ENCODE measurements around the gene NCAPD3. TPM values are rescaled to one million over a fixed set of nuclear protein-coding genes. Genes with fewer than 3 reads are reported as not detected.

The NCAPD3 gene
- total and polyA plus RNA-seq, 2 donors from 2014 or later = 3.7 to 21.3 TPM

DNA sequence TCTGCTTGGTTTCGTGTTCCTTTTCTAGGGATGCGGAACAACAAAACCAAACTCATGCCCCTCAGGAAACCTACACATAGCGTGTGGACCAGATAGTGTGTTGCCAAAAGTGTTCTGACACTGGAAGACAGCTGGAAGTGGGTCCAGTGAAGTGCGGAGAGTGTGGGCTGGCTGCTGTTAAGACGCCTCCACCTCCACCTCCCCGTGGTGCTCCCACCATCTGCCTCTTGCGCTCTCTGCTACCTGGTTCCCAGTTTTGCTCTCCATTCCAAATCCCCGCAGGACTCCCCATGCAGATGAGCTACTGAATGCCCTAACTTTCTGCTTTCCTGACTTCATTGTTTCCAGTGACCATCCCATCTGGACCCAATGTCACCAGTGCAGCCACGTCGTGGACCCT lies 51.8 kb downstream of the NCAPD3 start:
- intact Hi-C loops (cut with DNase I) = no loop called here
- TF ChIP-seq, protein P1, sequence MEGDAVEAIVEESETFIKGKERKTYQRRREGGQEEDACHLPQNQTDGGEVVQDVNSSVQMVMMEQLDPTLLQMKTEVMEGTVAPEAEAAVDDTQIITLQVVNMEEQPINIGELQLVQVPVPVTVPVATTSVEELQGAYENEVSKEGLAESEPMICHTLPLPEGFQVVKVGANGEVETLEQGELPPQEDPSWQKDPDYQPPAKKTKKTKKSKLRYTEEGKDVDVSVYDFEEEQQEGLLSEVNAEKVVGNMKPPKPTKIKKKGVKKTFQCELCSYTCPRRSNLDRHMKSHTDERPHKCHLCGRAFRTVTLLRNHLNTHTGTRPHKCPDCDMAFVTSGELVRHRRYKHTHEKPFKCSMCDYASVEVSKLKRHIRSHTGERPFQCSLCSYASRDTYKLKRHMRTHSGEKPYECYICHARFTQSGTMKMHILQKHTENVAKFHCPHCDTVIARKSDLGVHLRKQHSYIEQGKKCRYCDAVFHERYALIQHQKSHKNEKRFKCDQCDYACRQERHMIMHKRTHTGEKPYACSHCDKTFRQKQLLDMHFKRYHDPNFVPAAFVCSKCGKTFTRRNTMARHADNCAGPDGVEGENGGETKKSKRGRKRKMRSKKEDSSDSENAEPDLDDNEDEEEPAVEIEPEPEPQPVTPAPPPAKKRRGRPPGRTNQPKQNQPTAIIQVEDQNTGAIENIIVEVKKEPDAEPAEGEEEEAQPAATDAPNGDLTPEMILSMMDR (IDR thresholded peaks at IDR 0.05; ENCODE audit: borderline replicate concordance, extremely low read depth, insufficient read depth) = no peak
- H3K27ac ChIP-seq (ENCODE audit: low read depth in 2 of 2, low read length in 2 of 2) = no peak overlapping the region
- no peak overlapping the region for H3K9ac ChIP-seq (ENCODE audit: low read length in 3 of 3)
- H3K36me3 ChIP-seq (ENCODE audit: control insufficient read depth in 2 of 3, insufficient read depth in 3 of 3, low read length in 3 of 3) = peaks cover 11 to 24% (median 12%) of the 10 kb centered on the region in 3 donors
- no peaks in the 10 kb centered on the region for H3K9me3 ChIP-seq (ENCODE audit: control insufficient read depth in 2 of 3, insufficient read depth in 1 of 3, low read length in 3 of 3)
- FAIRE-seq (no peak), DNase-seq (no peak)
- peaks cover 0 to 7% (median 0%) of the 10 kb centered on the region in 3 donors for H3K4me1 ChIP-seq (ENCODE audit: control insufficient read depth in 2 of 3, insufficient read depth in 2 of 3, low read depth in 1 of 3, low read length in 3 of 3)
- no peaks in the 10 kb centered on the region for H3K27me3 ChIP-seq (ENCODE audit: control insufficient read depth, insufficient read depth, low read length)
- H3K4me3 ChIP-seq (ENCODE audit: low read length in 3 of 3) = no peak overlapping the region

DNA sequence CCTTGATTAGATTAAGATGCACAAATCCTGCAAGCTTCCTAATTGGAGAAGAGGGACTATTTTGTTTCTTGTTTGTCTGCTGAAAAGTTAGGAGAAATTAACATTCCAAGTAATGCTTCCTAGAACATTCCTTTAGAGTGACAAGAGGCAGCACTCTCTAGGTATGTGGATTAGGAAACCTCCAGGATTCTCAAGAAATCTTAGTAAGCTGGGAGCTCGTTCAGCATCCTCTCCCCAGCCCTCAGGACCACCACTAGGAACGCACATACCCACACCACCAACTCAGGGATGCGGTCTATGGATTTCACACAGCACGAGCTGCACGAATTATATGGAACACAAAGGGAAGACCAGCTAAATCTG lies 52.9 kb downstream of the NCAPD3 start:
- Histone ChIP-seq H3K27ac (ENCODE audit: low read depth in 2 of 2, low read length in 2 of 2) (no peak overlapping the region), H3K27me3 (ENCODE audit: control insufficient read depth, insufficient read depth, low read length) (no peaks in the 10 kb centered on the region), H3K4me1 (ENCODE audit: control insufficient read depth in 2 of 3, insufficient read depth in 2 of 3, low read depth in 1 of 3, low read length in 3 of 3) (peaks cover 0 to 7% (median 0%) of the 10 kb centered on the region in 3 donors), H3K36me3 (ENCODE audit: control insufficient read depth in 2 of 3, insufficient read depth in 3 of 3, low read length in 3 of 3) (peaks cover 10 to 16% (median 11%) of the 10 kb centered on the region in 3 donors), H3K4me3 (ENCODE audit: low read length in 3 of 3) (no peak overlapping the region), H3K9ac (ENCODE audit: low read length in 3 of 3) (no peak overlapping the region), H3K9me3 (ENCODE audit: control insufficient read depth in 2 of 3, insufficient read depth in 1 of 3, low read length in 3 of 3) (no peaks in the 10 kb centered on the region)
- TF ChIP-seq, protein P1 (IDR thresholded peaks at IDR 0.05; ENCODE audit: borderline replicate concordance, extremely low read depth, insufficient read depth) = no peak
- intact Hi-C loops (cut with DNase I) = no loop called here
- DNase-seq = no peak
- no peak for FAIRE-seq

DNA sequence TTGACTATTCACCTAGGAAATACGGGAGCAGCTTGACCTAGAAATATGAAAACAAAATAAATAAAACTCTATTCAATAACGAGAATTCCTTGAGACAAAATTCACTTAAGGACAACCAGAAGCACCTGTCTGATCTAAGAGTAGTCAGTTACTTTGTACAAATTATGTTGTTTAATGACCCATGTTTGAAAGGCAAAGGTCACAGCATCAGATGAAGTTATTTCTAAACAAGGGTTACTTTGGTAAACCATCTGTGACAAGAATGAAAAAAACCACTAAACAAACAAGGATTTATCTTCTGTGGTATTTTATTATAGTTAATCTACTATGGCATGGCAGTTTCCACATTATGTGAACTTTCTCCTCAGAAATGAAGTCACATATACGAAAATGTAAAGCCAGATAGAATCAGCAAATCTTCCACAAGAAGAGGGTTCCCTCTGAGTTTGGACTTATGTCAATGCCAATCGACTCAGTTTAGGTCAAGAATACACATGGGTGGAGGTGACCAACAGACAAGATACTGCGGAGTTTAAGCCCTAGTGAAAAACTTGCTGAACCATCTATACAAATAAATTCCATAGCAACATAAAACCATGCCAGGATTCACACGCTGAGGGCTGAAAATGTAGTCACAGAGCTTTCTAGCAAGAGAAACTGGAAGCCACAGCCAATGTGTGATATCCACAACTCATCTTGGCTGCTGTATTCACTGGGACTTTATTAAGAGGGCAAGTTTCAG lies 53.4 kb downstream of the NCAPD3 start:
- H3K27me3 ChIP-seq (ENCODE audit: control insufficient read depth, insufficient read depth, low read length) = no peaks in the 10 kb centered on the region
- no peak overlapping the region for H3K27ac ChIP-seq (ENCODE audit: low read depth in 2 of 2, low read length in 2 of 2)
- FAIRE-seq (no peak), DNase-seq (peak in 2 of 5 donors; percentile 22 to 32)
- intact Hi-C loops (cut with DNase I) = no loop called here
- TF ChIP-seq, protein P1 (IDR thresholded peaks at IDR 0.05; ENCODE audit: borderline replicate concordance, extremely low read depth, insufficient read depth) = no peak
- peaks cover 10 to 19% (median 12%) of the 10 kb centered on the region in 3 donors for H3K36me3 ChIP-seq (ENCODE audit: control insufficient read depth in 2 of 3, insufficient read depth in 3 of 3, low read length in 3 of 3)
- H3K4me1 ChIP-seq (ENCODE audit: control insufficient read depth in 2 of 3, insufficient read depth in 2 of 3, low read depth in 1 of 3, low read length in 3 of 3) = peaks cover 0 to 7% (median 0%) of the 10 kb centered on the region in 3 donors
- H3K4me3 ChIP-seq (ENCODE audit: low read length in 3 of 3) = no peak overlapping the region
- peaks cover 0 to under 1% (median 0%) of the 10 kb centered on the region in 3 donors for H3K9me3 ChIP-seq (ENCODE audit: control insufficient read depth in 2 of 3, insufficient read depth in 1 of 3, low read length in 3 of 3)
- no peak overlapping the region for H3K9ac ChIP-seq (ENCODE audit: low read length in 3 of 3)
